ENCODE data around the gene BBS7.

DNA sequence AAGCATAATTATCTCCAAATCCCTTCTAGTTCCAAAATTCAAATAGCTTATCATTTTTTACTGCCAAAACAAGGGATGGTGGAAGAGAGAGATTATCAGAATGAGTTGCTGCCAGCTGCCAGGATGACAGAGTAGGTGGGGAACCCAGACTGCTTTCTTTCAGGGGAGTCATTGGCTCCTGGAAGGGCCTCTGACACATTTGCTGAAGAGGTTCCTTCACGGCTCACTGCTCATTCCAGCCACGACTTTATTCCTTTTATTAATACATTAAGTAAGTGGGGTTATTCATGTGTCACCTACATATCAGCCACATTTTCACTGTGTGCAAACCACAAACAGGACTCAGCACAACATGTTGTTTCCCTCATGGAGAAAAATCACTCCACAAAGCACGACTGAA, 92.6 kb downstream of the BBS7 start:
- TF ChIP-seq GATA3 (IDR thresholded peaks at IDR 0.05; ENCODE audit: low read depth, low read length): no peak
- no peak for TF ChIP-seq GATA2 (IDR thresholded peaks at IDR 0.05; ENCODE audit: low read depth, low read length)

All from SH-SY5Y (cell line).